Progenitor cell of endocrine pancreas (in vitro differentiated cells): ENCODE data around the gene PLAAT2. TPM values are rescaled to one million over a fixed set of nuclear protein-coding genes. Genes with fewer than 3 reads are reported as not detected.

Experiments
- DNase-seq: peaks from one replicate; pipeline ENCODE4 v3.0.0; 2021; ENCODE audit warnings: low spot score; ENCODE audit not compliant: unreplicated experiment
- H3K27ac Mint-ChIP-seq: 2 replicates; pipeline ENCODE4 v1.8.0; 2021; ENCODE audit warnings: mild to moderate bottlenecking, moderate library complexity, mixed read lengths
- H3K27me3 Mint-ChIP-seq: 2 replicates; pipeline ENCODE4 v1.8.0; 2021; ENCODE audit warnings: mixed read lengths
- H3K36me3 Mint-ChIP-seq: 2 replicates; pipeline ENCODE4 v1.8.0; 2022; ENCODE audit warnings: mixed read lengths; ENCODE audit not compliant: insufficient read depth
- H3K4me1 Mint-ChIP-seq: 2 replicates; pipeline ENCODE4 v1.8.0; 2021; ENCODE audit warnings: low read depth, mixed read lengths
- H3K4me3 Mint-ChIP-seq: 2 replicates; pipeline ENCODE4 v1.8.0; 2021; ENCODE audit warnings: low read depth, mild to moderate bottlenecking, moderate library complexity, mixed read lengths
- H3K9me3 Mint-ChIP-seq: 2 replicates; pipeline ENCODE4 v1.8.0; 2021; ENCODE audit warnings: low read depth, mixed read lengths
- CTCF ChIP-seq: fragments of 200-600 bp; sonication (generic); IDR thresholded peaks from one replicate; pipeline ENCODE4 v1.5.0; 2021; ENCODE audit warnings: antibody characterized with exemption, mild to moderate bottlenecking; ENCODE audit not compliant: unreplicated experiment
- total RNA-seq: library from RNA; stranded (reverse); gene quantifications from 2 replicates; pipeline ENCODE4 v1.2.1, GENCODE V29; 2021

Gene PLAAT2
- total RNA-seq, 1 donor from 2014 or later, result not detected

DNA sequence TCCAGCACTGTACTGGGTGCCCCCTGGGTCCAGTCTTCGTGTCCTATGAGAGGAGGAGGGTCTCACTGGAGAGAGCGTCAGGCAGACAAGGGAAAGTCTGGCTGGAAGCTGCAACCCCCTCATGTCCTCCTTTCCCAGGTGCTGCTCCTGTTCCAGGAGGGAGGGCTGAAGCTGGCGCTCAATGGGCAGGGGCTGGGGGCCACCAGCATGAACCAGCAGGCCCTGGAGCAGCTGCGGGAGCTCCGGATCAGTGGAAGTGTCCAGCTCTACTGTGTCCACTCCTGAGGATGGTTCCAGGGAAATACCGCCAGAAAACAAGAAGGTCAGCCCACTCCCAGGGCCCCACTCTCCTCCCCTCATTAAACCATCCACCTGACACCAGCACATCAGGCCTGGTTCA, 47.1 kb downstream of the PLAAT2 start:
- no peak for DNase-seq
- Mint-ChIP-seq H3K27ac (no peak overlapping the region), H3K27me3 (no peaks in the 10 kb centered on the region), H3K9me3 (peaks cover 11% of the 10 kb centered on the region), H3K4me3 (no peak overlapping the region), H3K36me3 (peaks cover 13% of the 10 kb centered on the region), H3K4me1 (peaks cover 2% of the 10 kb centered on the region)
- no peak for TF ChIP-seq CTCF

DNA sequence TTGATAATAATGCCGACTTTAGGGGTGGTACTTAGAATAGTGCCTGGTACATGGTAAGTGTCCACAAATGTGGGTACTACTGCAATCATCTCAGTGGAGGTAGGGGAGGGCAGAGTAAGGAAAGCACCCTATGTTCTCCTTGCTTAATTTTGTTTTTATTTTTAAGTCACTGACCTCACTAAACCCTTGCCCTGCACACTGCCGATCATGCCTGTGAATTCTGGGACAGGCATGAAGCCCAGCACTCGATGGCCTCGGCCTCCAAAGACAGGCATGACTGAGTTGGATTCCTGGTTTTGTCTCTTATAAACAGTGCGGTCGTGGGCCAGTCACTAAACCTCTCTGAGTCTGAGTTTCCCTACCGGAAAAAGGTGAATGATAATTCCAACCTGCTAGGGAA, 50.4 kb downstream of the PLAAT2 start:
- no peaks in the 10 kb centered on the region for H3K36me3 Mint-ChIP-seq
- no peak for DNase-seq
- no peak for TF ChIP-seq CTCF
- no peak overlapping the region for H3K4me3 Mint-ChIP-seq
- H3K27ac Mint-ChIP-seq, result no peak overlapping the region
- peaks cover 3% of the 10 kb centered on the region for H3K4me1 Mint-ChIP-seq
- H3K27me3 Mint-ChIP-seq, result no peaks in the 10 kb centered on the region
- no peaks in the 10 kb centered on the region for H3K9me3 Mint-ChIP-seq

- no peaks in the 10 kb centered on the region for H3K27me3 Mint-ChIP-seq
- peaks cover 15% of the 10 kb centered on the region for H3K4me1 Mint-ChIP-seq
- H3K36me3 Mint-ChIP-seq, result no peaks in the 10 kb centered on the region
- no peak overlapping the region for H3K4me3 Mint-ChIP-seq
- no peaks in the 10 kb centered on the region for H3K9me3 Mint-ChIP-seq
- no peak for DNase-seq
- peak overlapping the region; percentile 20 for H3K27ac Mint-ChIP-seq
- no peak for TF ChIP-seq CTCF
Measured at GRCh38 chr11:63511048-63511748, 52.0 kb downstream of the PLAAT2 start.

DNA sequence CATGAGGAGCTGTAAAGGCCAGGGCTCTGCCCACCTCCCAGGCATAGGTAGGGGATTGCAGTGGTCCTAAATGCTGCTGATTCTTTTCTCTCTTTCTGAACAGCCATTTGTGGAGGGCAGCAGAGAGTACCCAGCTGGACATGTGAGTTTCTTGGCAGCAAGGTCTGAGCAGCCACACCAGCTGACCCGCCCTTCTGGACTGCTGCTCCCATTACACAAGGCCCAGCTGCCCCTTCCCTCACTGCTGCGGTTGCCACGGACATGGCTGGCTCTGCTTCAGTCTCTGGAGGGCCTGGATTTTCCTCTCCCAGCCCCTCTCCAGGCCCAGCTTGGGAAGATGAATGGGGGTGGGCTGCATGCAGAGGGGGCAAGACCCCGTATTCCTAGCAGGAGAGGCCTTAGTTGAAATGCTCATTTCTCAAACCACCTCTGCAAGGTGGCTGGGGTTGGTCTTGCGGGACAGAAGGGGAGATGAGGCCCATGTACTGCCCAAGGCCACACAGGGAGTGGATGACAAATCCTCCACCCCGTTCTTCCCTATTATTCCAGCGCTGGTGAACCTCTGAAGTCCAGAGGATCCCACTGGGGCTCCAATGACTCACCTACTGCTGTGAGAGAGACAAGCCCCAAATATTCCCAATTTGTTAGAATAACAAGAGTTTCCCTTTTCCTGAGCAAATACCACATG, 52.7 kb downstream of the PLAAT2 start:
- Mint-ChIP-seq H3K4me3 (no peak overlapping the region), H3K36me3 (no peaks in the 10 kb centered on the region), H3K27ac (no peak overlapping the region), H3K4me1 (peaks cover 17% of the 10 kb centered on the region), H3K27me3 (no peaks in the 10 kb centered on the region), H3K9me3 (no peaks in the 10 kb centered on the region)
- no peak for DNase-seq
- no peak for TF ChIP-seq CTCF

- no peak for DNase-seq
- Mint-ChIP-seq H3K4me1 (peaks cover 23% of the 10 kb centered on the region), H3K4me3 (no peak overlapping the region), H3K36me3 (no peaks in the 10 kb centered on the region), H3K9me3 (no peaks in the 10 kb centered on the region), H3K27ac (no peak overlapping the region), H3K27me3 (no peaks in the 10 kb centered on the region)
- no peak for TF ChIP-seq CTCF
Measured at GRCh38 chr11:63508745-63509144, 54.4 kb downstream of the PLAAT2 start.
